Omental fat pad (tissue), 4 donors: ENCODE data around the gene CACHD1. TPM values are rescaled to one million over a fixed set of nuclear protein-coding genes. Genes with fewer than 3 reads are reported as not detected.
A peak's percentile ranks its signal among the peaks of the same experiment; 100 is the strongest.

Source experiments
- ATAC-seq: fragments of 150-250 bp; one replicate; pipeline ENCODE4 v1.9.1; 2016; ENCODE audit warnings: mild to moderate bottlenecking, moderate library complexity; ENCODE audit not compliant: low FRiP score
- DNase-seq: peaks from one replicate; pipeline ENCODE4 v3.0.0-alpha.2; 2019; ENCODE audit warnings: low spot score
- CTCF ChIP-seq, 3 donors: fragments of 450-650 bp; IDR thresholded peaks; one replicate each; pipeline ENCODE4 v1.5.1; 2016 to 2017; ENCODE audit warnings: antibody characterized with exemption in 3 of 3, mild to moderate bottlenecking in 3 of 3, moderate library complexity in 2 of 3
- total RNA-seq, 4 donors: library from RNA; depleted of rRNA; stranded (reverse); fragments of >200 nt; gene quantifications; one replicate each; pipeline ENCODE4 v1.1.0, GENCODE V29; 2016

Gene CACHD1
- total RNA-seq, 4 donors from 2014 or later, result 23.0 to 26.0 (median 23.9) TPM

- no peak for ATAC-seq
- no peak for TF ChIP-seq CTCF (IDR thresholded peaks at IDR 0.05)
- no peak for DNase-seq
Measured at GRCh38 chr1:64536836-64537490, 67.0 kb downstream of the CACHD1 start.

GRCh38 chr1:64537942-64538341, 68.0 kb downstream of the CACHD1 start:
- DNase-seq (no peak), ATAC-seq (no peak)
- TF ChIP-seq CTCF (IDR thresholded peaks at IDR 0.05), result no peak

GRCh38 chr1:64538389-64538788, 68.5 kb downstream of the CACHD1 start:
- ATAC-seq, result no peak
- TF ChIP-seq CTCF (IDR thresholded peaks at IDR 0.05), result no peak
- DNase-seq, result no peak

GRCh38 chr1:64539289-64539688, 69.4 kb downstream of the CACHD1 start:
- no peak for TF ChIP-seq CTCF (IDR thresholded peaks at IDR 0.05)
- ATAC-seq, result no peak
- no peak for DNase-seq

- ATAC-seq (peak; percentile 42), DNase-seq (peak; percentile 79)
- no peak for TF ChIP-seq CTCF (IDR thresholded peaks at IDR 0.05)
Measured at GRCh38 chr1:64539781-64540218, 69.9 kb downstream of the CACHD1 start.

GRCh38 chr1:64540265-64540791, 70.4 kb downstream of the CACHD1 start:
- ATAC-seq (peak; percentile 53), DNase-seq (no peak)
- TF ChIP-seq CTCF (IDR thresholded peaks at IDR 0.05), result no peak

GRCh38 chr1:64542118-64542517, 72.2 kb downstream of the CACHD1 start:
- ATAC-seq, result no peak
- TF ChIP-seq CTCF (IDR thresholded peaks at IDR 0.05), result no peak
- DNase-seq, result no peak
